ENCODE results near the gene PSMB2. TPM values are rescaled to one million over a fixed set of nuclear protein-coding genes. Genes with fewer than 3 reads are reported as not detected.

PSMB2 gene
- total RNA-seq, 1 donor, result 18.5 TPM

DNA sequence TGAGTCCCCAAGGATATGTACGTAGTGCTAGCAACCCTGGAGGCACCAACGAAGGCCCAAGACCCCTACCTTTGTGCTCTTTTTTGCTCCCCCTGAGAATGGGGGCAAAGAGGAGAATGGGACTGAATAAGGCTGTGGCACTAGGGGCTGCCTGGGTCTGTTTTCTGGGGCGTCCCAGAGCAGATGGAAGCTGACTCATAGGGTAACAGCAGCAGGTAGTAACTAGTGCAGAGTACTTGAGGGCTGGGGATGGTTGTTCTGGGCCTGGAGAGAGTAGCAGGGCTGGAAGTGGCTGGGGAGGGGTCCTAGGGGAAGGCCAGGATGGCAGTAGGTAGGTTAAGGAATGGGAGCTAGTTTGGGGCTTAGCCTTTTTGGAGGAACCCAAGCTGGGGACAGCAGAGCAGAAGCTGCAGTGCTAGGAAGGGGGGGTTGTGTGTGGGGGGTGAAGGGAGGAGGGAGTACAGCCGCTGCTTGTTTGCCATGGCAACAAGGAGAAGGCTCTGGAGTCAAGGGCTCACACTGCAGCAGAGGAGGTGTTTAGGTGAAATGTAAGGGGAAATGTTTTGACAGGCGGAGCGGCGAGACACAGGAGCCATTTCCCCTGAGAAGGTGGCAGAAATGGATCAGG lies 81.9 kb downstream of the PSMB2 start:
- Histone ChIP-seq H3K36me3 (ENCODE audit: insufficient read depth, low read length) (peaks cover 18% of the 10 kb centered on the region), H2AFZ (ENCODE audit: low read length) (no peak overlapping the region), H3K79me2 (ENCODE audit: insufficient read depth, low read length) (peaks cover 39% of the 10 kb centered on the region), H3K4me1 (ENCODE audit: insufficient read depth, low read length) (peaks cover 45% of the 10 kb centered on the region), H3K4me3 (ENCODE audit: insufficient read depth, low read length) (peak overlapping the region; percentile 80), H4K20me1 (ENCODE audit: insufficient read depth, low read length) (peaks cover 60% of the 10 kb centered on the region), H3K27me3 (ENCODE audit: insufficient read depth, low read length) (no peaks in the 10 kb centered on the region), H3K4me2 (ENCODE audit: insufficient read depth, low read length) (peak overlapping the region; percentile 88), H3K9me3 (ENCODE audit: low read depth, low read length) (no peaks in the 10 kb centered on the region), H3K27ac (ENCODE audit: low read depth, low read length) (no peak overlapping the region)
- DNase-seq (ENCODE audit: insufficient read length, low spot score, missing footprints), result peak; percentile 83
- TF ChIP-seq, protein P1, sequence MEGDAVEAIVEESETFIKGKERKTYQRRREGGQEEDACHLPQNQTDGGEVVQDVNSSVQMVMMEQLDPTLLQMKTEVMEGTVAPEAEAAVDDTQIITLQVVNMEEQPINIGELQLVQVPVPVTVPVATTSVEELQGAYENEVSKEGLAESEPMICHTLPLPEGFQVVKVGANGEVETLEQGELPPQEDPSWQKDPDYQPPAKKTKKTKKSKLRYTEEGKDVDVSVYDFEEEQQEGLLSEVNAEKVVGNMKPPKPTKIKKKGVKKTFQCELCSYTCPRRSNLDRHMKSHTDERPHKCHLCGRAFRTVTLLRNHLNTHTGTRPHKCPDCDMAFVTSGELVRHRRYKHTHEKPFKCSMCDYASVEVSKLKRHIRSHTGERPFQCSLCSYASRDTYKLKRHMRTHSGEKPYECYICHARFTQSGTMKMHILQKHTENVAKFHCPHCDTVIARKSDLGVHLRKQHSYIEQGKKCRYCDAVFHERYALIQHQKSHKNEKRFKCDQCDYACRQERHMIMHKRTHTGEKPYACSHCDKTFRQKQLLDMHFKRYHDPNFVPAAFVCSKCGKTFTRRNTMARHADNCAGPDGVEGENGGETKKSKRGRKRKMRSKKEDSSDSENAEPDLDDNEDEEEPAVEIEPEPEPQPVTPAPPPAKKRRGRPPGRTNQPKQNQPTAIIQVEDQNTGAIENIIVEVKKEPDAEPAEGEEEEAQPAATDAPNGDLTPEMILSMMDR (IDR thresholded peaks at IDR 0.05; ENCODE audit: extremely low read depth, low read depth, low read length), result no peak

DNA sequence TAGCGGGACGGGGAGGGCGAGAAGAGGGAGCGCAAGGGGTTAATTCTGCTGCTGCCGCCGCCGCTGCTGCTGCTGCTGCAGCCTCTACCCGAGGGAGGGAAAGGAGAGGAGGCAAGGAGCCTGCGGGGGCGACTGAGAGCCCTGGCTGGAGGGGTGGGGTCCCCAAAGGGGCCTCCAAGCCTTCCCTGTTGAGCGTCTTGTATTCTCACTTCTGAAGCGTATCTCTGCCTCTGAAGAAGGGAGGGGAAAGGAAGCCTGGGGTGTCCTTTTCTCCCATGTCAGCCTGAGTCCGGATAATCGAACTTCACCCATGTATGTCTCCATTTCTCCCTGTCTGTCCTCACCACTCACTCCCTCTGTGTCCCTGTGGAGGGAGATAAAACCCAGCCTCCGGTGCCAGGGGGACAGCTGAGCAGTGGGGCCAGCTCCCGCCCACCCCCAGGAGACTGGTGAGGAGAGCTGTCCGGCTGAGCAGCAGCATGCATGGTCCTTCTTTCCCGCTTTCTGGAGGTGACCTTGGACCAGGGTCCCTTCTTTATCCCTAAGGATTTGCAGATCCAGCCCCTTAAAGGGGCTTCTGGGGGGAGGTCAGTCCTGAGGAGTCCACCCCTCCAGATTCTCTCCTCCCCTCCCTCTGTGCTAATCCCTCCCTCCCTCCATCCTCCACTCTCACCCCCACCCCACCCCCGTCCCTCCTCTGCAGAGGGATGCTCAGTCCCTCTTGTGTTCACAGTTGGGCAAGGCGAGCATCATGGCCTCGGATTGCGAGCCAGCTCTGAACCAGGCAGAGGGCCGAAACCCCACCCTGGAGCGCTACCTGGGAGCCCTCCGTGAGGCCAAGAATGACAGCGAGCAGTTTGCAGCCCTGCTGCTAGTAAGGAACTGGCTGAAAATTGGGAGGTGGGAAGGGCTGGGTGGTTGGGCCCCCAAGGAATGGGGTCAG lies 82.7 kb downstream of the PSMB2 start:
- Histone ChIP-seq H2AFZ (ENCODE audit: low read length) (no peak overlapping the region), H3K9me3 (ENCODE audit: low read depth, low read length) (no peaks in the 10 kb centered on the region), H4K20me1 (ENCODE audit: insufficient read depth, low read length) (peaks cover 54% of the 10 kb centered on the region), H3K79me2 (ENCODE audit: insufficient read depth, low read length) (peaks cover 47% of the 10 kb centered on the region), H3K27me3 (ENCODE audit: insufficient read depth, low read length) (no peaks in the 10 kb centered on the region), H3K4me2 (ENCODE audit: insufficient read depth, low read length) (peak overlapping the region; percentile 88), H3K36me3 (ENCODE audit: insufficient read depth, low read length) (peaks cover 14% of the 10 kb centered on the region), H3K4me1 (ENCODE audit: insufficient read depth, low read length) (peaks cover 48% of the 10 kb centered on the region), H3K4me3 (ENCODE audit: insufficient read depth, low read length) (peak overlapping the region; percentile 80), H3K27ac (ENCODE audit: low read depth, low read length) (peak overlapping the region; percentile 80)
- TF ChIP-seq, protein P1 (IDR thresholded peaks at IDR 0.05; ENCODE audit: extremely low read depth, low read depth, low read length), result peak; percentile 6
- peak; percentile 89 for DNase-seq (ENCODE audit: insufficient read length, low spot score, missing footprints)

DNA sequence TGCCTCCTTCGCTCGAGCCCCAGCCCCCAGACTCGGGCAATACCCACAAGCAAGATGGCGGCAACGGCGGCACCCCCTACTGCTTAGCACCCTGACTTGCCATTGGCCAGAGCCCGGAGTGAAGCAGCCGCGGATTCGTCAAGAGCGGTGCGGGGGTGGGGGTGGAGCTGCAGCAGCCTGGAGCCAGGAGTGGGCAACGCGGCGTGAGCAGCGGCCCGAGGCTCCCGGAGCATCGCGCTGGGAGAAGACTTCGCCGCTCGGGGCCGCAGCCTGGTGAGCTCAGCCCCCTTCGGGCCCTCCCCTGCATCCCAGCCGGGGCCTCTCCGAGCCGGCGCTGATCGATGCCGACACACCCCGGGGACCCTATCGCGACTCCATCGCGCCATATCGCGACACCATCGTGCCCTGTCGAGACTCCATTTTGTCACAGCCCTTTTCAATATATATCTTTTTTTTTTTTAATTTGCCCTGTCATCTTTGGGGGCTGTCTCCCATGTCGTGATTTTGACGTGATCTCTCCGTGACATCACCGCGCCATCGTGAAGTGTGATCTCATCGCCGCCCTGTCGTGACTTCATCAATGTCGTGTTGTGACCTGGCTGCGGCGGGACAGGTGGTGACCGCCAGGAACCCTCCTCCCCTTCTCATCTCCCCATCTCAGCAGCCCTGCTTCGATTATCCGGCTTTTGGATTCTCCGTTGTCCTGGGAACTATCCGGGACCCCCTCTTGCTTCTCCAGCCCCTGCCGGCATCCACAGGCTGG lies 83.5 kb downstream of the PSMB2 start, which contains the start of gene NCDN:
Gene NCDN, plus strand, starts transcription at position 189 of the 763 bp plus-strand sequence. Its CDS starts 392 bp downstream, at position 581.
- peak within 1 kb of the TSS; percentile 80 for H3K4me3 ChIP-seq (ENCODE audit: insufficient read depth, low read length)
- no peaks in the 10 kb centered on the region for H3K9me3 ChIP-seq (ENCODE audit: low read depth, low read length)
- H3K36me3 ChIP-seq (ENCODE audit: insufficient read depth, low read length), result peaks cover 15% of the 10 kb centered on the region
- peak; percentile 99 for DNase-seq (ENCODE audit: insufficient read length, low spot score, missing footprints)
- H3K79me2 ChIP-seq (ENCODE audit: insufficient read depth, low read length), result peaks cover 52% of the 10 kb centered on the region
- peaks cover 48% of the 10 kb centered on the region for H3K4me1 ChIP-seq (ENCODE audit: insufficient read depth, low read length)
- H4K20me1 ChIP-seq (ENCODE audit: insufficient read depth, low read length), result peaks cover 54% of the 10 kb centered on the region
- H3K4me2 ChIP-seq (ENCODE audit: insufficient read depth, low read length), result peak within 1 kb of the TSS; percentile 88
- H2AFZ ChIP-seq (ENCODE audit: low read length), result peak within 1 kb of the TSS; percentile 91
- H3K27ac ChIP-seq (ENCODE audit: low read depth, low read length), result peak within 1 kb of the TSS; percentile 80
- TF ChIP-seq, protein P1 (IDR thresholded peaks at IDR 0.05; ENCODE audit: extremely low read depth, low read depth, low read length), result no peak
- no peaks in the 10 kb centered on the region for H3K27me3 ChIP-seq (ENCODE audit: insufficient read depth, low read length)
